GM21526 (cell line): ENCODE results near the gene COMMD7.
"Not testable (repeated sequence)": the region's sequence is repeated elsewhere in the genome, so short reads cannot be mapped to it uniquely, and the experiment has no call there.

Experiments used
- ATAC-seq: cut with Tn5 transposase; IDR thresholded peaks from one replicate; pipeline ENCODE4 v1.9.1; 2021; ENCODE audit warnings: moderate library complexity; ENCODE audit not compliant: unreplicated experiment, low FRiP score

The COMMD7 gene

GRCh38 chr20:32737371-32738223 is 5.7 kb downstream of the COMMD7 start:
- ATAC-seq, result no peak

DNA sequence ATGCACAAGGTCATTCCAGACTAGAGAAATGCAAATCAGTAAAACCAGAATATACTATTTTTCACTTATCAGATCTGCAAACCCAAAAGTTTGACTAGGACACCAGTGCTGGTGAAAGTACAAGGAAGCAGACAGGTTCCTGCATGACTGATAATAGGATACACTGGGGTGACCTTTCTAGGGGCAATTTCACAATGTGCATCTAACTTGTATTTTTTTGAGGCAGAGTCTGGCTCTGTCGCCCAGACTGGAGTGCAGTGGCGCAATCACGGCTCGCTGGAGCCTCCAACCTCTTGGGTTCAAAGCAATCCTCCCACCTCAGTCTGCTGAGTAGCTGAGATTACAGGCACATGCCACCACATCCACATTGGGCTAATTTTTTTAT is 11.4 kb downstream of the COMMD7 start:
- no peak for ATAC-seq

DNA sequence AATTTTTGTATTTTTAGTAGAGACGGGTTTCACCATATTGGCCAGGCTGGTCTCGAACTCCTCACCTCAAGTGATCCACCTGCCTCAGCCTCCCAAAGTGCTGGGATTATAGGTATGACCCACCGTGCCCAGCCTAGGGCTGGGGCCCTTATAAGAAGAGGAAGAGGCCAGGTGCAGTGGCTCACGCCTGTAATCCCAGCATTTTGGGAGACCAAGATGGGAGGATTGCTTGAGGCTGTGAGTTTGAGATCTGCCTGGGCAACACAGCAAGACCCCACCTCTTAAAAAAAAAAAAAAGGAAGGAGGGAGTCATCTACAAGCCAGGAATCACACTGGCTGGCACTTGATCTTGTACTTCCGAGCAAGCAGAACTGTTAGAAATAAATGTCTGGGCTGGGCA is 13.9 kb downstream of the COMMD7 start:
- ATAC-seq, result not testable (repeated sequence)

DNA sequence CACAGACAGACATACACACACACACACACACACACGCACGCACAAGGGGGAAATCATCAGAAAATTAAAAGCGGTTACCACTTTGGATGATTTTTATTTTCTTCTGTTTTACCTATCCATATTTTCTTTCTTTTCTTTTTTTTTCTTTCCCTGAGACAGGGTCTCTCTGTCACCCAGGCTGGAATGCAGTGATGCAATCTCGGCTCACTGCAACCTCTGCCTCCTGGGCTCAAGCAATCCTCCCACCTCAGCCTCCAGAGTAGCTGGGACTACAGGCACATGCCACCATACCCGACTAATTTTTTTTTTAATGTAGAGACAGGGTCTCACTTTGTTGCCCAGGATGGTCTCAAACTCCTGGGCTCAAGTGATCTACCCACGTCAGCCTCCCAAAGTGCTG is 14.8 kb downstream of the COMMD7 start:
- ATAC-seq, result not testable (repeated sequence)

DNA sequence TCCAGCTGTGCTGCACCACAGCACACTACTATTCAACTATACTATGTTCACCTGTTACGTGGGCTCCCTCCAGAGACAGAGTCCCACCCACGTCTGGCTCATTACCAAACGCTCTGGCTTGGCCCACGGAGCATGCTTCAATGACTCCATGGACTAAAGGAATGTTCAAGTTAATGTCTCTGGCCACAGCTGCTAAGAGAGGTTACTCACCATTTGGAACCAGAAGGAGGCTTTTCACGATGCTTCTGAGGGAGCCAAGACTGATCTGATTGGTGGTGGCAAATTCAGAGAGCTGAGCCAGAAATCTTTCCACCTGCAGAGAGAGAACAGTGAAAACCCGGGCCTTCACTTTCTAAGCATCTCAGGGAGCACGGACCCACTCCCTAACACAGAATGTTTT is 15.6 kb downstream of the COMMD7 start:
- no peak for ATAC-seq

- no peak for ATAC-seq
Observed at GRCh38 chr20:32718749-32719348, 24.4 kb downstream of the COMMD7 start.

- ATAC-seq, result no peak
Observed at GRCh38 chr20:32711346-32711745, 31.9 kb downstream of the COMMD7 start.

- no peak for ATAC-seq
Observed at GRCh38 chr20:32709632-32710121, 33.6 kb downstream of the COMMD7 start.

DNA sequence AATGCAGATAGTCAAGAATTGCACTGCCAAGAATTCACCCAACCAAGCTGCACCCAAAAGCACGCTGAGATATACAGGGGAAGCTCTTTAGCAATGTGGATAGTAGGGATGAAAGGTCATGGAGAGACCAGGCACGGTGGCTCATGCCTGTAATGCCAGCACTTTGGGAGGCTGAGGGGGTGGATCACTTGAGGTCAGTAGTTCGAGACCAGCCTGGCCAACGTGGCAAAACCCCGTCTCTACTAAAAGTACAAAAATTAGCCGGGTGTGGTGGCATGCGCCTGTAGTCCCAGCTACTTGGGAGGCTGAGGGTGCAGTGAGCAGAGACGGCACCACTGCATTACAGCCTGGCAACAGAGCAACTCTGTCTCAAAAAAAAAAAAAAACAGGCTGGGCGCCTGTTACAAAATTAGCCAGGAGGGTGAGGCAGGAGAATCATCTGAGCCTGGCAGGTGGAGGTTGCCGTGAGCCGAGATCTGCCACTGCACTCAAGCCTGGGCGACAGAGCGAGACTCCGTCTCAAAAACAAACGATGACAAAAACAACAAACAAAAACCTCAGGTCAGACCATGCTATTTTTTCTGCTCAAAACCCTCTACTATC is 34.1 kb downstream of the COMMD7 start:
- ATAC-seq, result not testable (repeated sequence)

GRCh38 chr20:32707691-32708581 is 35.3 kb downstream of the COMMD7 start:
- ATAC-seq, result no peak

- ATAC-seq, result no peak
Observed at GRCh38 chr20:32706486-32706885, 36.8 kb downstream of the COMMD7 start.

GRCh38 chr20:32702706-32703425 is 40.4 kb downstream of the COMMD7 start:
- ATAC-seq, result no peak

- no peak for ATAC-seq
Observed at GRCh38 chr20:32697608-32698007, 45.7 kb downstream of the COMMD7 start.

DNA sequence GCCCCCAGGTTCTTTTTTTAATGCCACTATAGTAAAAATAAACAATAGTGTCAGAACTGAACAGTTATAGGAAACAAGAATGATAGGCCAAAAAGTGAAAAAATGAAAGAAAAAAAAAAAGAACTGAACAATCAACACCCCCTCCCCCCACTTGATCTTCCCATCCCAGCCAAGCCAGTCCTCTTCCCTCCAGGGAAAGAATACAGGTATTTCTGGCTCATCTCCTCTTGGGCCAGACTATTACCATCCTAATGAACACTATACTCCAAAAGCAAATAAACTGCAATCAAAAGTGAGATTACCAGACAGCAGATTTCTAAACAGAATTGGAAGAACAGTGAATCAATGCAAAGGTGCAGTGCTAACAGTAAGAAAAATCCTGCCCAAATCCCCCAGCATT is 48.2 kb downstream of the COMMD7 start:
- ATAC-seq, result no peak

DNA sequence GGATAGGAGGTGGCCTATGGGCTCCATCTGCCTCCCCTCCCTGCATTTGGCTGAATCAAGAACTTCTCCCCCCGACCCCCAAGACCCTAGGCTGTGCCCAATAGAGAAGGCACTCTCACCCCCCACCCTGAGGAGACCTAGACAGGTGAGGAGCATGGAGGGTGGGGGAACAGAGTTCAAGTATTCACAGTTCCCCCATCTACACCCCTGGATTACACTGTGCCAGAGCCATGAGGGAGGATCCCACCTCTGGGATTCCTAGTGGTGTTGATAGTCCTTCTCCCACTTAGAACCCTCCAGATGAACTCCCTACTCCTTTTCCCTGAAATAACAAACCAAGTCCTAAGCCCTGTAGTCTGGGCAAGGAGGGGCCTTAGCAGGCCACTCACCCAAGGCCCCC is 54.3 kb downstream of the COMMD7 start:
- ATAC-seq, result not testable (repeated sequence)

DNA sequence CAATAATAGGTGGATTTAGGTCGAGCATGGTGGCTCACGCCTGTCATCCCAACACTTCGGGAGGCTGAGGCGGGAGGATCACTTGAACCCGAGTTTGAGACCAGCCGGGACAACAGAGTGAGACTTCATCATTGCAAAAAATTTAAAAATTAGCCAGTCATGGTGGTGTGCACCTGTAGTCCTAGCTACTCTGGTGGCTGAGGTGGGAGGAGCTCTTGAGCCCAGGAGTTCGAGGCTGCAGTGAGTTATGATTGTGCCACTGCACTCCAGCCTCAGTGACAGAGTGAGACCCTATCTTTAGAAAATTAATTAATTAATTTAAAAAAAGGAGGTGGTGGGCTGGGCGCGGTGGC is 56.1 kb downstream of the COMMD7 start:
- no peak for ATAC-seq

DNA sequence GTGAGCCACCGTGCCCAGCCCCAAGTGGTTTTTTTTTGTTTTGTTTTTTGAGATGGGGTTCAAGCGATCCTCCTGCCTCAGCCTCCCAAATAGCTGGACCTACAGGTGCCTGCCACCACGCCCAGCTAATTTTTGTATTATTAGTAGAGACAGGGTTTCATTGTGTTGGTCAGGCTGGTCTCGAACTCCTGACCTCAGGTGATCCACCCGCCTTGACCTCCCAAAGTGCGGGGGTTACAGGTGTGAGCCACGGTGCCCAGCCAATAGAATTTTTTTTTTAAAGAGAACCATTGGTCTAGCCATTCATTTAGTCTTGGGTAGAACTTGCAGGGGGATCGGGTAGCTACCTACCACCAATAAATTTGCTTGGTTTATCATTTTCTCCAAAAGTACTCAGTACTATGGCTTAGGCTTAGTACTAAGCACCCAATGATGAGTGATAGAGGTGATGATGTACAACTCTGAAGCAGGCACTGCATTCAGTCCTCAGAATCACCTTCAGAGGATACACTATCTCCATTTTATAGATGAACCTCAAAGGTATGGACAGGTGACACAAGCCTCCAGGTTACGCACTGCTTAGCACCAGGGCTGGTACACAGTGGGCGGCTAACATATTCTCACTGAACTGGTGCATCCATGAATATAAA is 56.6 kb downstream of the COMMD7 start:
- ATAC-seq, result no peak

DNA sequence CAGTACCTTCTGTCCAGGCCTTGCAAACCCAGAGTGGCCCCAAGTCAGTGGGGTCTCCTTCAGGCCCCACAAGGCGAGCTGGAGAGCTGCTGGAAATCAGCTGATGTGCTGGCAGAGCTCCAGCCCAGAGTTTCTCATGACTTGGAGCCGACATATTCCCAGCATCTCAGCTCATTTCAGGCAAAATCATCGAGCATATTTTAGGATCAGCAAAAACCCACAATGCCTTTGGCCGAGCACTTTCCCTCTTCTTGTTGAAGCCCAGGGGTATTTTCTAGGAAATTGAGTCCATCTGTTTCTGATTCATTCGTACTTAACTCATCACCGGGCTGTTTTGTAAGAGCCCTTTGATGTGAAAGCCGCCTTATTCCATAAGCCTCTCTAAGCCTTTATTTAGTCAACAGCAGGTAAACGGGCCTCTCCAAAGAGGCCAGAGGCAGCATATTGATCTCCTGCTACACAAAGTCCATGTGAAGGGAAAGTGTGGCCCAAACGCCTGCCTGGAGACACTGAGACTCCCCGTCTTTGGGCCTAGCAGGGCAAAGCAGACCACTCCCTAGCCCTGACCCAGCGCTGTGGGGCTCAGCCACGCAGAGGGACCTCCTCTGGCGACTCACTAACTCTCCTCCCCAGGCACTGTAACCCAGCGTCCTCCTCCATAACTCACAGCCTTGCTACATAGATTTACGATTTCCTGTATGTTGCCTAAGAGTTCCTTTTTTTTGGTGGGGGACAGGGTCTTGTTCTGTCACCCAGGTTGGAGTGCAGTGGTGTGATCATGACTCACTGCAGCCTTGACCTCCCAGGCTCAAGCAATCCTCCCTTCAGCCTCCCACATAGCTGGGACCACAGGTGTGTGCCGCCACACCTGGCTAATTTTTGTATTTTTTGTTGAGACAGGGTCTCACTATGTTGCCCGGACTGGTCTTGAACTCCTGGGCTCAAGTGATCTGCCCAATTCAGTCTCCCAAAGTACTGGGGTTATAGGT is 57.4 kb downstream of the COMMD7 start:
- ATAC-seq, result no peak
